Muscle layer of duodenum (tissue), 2 donors: ENCODE measurements around the gene ARPIN.

Experiments used
- H3K27ac ChIP-seq: one replicate; pipeline ENCODE4 v1.7.0; 2013; ENCODE audit warnings: mild to moderate bottlenecking, low read length
- H3K27me3 ChIP-seq: one replicate; pipeline ENCODE4 v1.7.0; 2013; ENCODE audit warnings: low read depth, mild to moderate bottlenecking, control low read depth, low read length
- H3K36me3 ChIP-seq, 2 donors: one replicate each; pipeline ENCODE4 v1.7.0; 2013; ENCODE audit warnings: low read length in 2 of 2, control low read depth in 1 of 2, mild to moderate bottlenecking in 1 of 2; ENCODE audit not compliant: insufficient read depth in 2 of 2, control insufficient read depth in 1 of 2
- H3K4me1 ChIP-seq, 2 donors: one replicate each; pipeline ENCODE4 v1.7.0; 2013; ENCODE audit warnings: low read length in 2 of 2, mild to moderate bottlenecking in 2 of 2, control low read depth in 1 of 2, moderate library complexity in 1 of 2; ENCODE audit not compliant: insufficient read depth in 2 of 2, control insufficient read depth in 1 of 2
- H3K4me3 ChIP-seq, 2 donors: one replicate each; pipeline ENCODE4 v1.7.0; 2013; ENCODE audit warnings: low read length in 2 of 2, low read depth in 1 of 2, mild to moderate bottlenecking in 1 of 2
- H3K9me3 ChIP-seq, 2 donors: one replicate each; pipeline ENCODE4 v1.7.0; 2013; ENCODE audit warnings: low read length in 2 of 2, control low read depth in 1 of 2, mild to moderate bottlenecking in 1 of 2; ENCODE audit not compliant: control insufficient read depth in 1 of 2
- donor health status: healthy.

The ARPIN gene

DNA sequence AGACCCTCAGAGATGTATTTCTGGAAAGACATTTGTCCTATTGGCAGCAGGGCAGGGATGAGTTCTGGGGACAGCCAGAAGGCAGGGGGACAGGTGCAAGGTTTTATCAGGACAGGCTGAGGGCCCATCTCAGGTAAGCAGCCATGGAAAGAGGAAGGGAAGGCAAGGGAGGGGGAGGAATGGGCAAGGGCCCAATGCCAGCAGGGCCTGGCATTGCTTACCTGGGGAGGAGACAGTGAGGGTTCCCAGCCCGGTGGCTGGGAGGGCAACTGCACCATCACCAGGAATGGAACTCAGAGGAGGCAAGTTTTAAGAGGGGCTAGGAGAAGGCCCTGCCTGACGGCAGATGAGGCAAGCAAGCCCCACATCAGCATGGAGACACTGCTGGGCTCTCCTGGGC, 3.1 kb downstream of the ARPIN start:
- no peaks in the 10 kb centered on the region for H3K27me3 ChIP-seq
- H3K36me3 ChIP-seq, result peaks cover 17 to 28% of the 10 kb centered on the region in 2 donors
- H3K9me3 ChIP-seq, result no peaks in the 10 kb centered on the region
- no peak overlapping the region for H3K4me3 ChIP-seq
- peaks cover 6 to 11% of the 10 kb centered on the region in 2 donors for H3K4me1 ChIP-seq
- no peak overlapping the region for H3K27ac ChIP-seq

DNA sequence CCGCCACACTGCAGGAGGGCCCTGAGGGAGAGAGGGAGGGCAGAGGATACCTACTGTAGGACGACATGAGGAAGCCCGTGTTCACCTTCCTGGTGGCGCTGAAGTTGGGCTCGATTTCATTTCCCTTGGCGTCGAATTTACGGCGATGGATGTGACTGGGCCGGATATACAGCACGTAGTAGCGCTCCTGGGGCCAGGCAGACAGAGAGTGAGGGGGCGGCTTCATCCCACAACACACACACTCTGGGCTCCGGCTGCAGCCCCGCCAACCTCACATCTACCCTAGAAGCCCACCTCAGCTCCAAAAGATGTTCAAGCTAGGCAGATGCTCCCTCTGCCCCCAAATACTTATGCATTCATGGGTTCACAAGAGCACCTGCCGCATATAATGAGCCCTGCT, 4.5 kb downstream of the ARPIN start:
- Histone ChIP-seq H3K4me1 (peaks cover 6 to 11% of the 10 kb centered on the region in 2 donors), H3K27ac (no peak overlapping the region), H3K27me3 (no peaks in the 10 kb centered on the region), H3K4me3 (no peak overlapping the region), H3K36me3 (peaks cover 28 to 42% of the 10 kb centered on the region in 2 donors), H3K9me3 (no peaks in the 10 kb centered on the region)

DNA sequence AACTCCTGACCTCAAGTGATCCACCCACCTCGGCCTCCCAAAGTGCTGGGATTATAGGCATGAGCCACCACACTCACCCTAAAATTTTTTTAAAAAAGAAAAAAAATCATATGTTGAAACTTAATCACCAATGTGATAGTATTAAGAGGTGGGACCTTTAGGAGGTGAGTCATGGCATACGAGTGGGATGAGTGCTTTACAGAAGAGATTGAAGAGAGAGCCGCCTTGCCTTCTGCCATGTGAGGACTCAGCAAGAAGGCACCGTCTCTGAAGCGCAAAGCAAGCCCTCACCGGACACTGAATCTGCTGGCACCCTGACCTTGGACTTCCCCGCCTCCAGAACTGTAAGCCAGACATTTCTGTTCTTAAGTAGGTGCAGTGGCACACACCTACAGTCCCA, 5.5 kb downstream of the ARPIN start:
- H3K4me3 ChIP-seq, result no peak overlapping the region
- peaks cover 34 to 51% of the 10 kb centered on the region in 2 donors for H3K36me3 ChIP-seq
- no peaks in the 10 kb centered on the region for H3K27me3 ChIP-seq

DNA sequence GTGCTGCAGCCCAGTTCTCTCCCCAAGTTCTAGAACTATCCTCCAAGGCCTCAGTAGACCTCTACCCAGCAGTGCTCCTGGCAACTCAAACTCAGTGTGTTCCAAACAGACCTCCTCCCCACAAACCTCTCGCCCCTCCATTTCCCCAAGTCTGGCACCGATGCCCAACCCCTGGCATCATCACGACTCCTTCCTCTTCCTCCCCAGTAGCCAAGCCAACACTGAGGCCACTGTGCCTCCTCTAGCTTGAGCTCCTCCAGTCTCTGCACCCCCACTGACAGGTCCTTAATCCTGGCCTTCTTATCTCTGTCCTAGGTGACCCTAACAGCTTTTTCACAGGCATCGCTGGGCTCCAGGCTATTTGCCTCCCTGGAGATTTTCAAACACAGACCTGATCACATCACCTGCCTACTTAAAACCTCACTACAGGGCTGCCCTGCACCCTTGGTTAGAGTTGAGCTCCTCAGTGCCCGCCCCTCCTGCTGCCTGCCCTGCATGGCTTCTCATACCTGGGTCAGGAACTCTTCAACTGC, 6.8 kb downstream of the ARPIN start:
- Histone ChIP-seq H3K27me3 (no peaks in the 10 kb centered on the region), H3K36me3 (peaks cover 42 to 62% of the 10 kb centered on the region in 2 donors), H3K4me1 (no peaks in the 10 kb centered on the region), H3K27ac (no peak overlapping the region), H3K4me3 (no peak overlapping the region), H3K9me3 (no peaks in the 10 kb centered on the region)

More for the DNA sequence above, 5.5 kb downstream of the ARPIN start:
- Histone ChIP-seq H3K4me1 (peaks cover 6 to 11% of the 10 kb centered on the region in 2 donors), H3K9me3 (no peaks in the 10 kb centered on the region), H3K27ac (no peak overlapping the region)

DNA sequence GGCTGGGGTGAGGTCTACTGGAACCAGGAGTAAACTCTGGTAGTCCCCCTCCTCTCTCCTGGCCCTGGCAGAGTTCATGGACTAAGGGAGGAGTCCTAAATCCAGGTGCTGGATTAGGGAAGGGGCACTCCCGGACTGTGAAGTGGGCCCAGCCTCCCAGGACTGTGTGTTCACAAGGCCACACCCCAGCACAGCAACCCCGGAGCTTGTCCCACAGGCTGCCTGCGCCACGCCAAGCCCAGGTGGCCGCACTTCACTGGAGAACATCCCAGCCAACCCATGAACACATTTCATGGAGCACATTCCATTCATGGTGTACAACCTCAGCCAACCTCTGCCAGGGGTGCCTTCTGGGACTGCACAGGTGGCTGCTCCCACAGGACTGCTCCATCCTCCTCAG, 8.2 kb downstream of the ARPIN start:
- no peak overlapping the region for H3K4me3 ChIP-seq
- H3K4me1 ChIP-seq, result no peaks in the 10 kb centered on the region
- no peaks in the 10 kb centered on the region for H3K27me3 ChIP-seq
- H3K9me3 ChIP-seq, result no peaks in the 10 kb centered on the region
- no peak overlapping the region for H3K27ac ChIP-seq
- H3K36me3 ChIP-seq, result peaks cover 39 to 65% of the 10 kb centered on the region in 2 donors

DNA sequence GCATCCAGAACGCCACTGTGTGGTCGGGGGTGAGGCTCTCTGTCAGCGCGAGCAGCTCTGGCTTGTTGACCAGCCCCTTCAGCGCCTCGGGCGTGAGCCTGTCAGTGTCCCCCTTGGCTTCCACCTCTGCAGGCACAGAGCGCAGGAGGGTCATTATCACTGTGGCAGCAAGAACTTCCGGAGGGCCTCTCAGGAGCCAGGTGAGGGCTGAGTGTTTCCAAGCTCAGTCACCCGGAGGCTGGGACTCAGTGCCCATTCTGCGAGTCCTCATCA, 9.0 kb downstream of the ARPIN start:
- no peaks in the 10 kb centered on the region for H3K9me3 ChIP-seq
- H3K27me3 ChIP-seq, result no peaks in the 10 kb centered on the region
- no peak overlapping the region for H3K4me3 ChIP-seq
- peaks cover 33 to 57% of the 10 kb centered on the region in 2 donors for H3K36me3 ChIP-seq
- H3K27ac ChIP-seq, result no peak overlapping the region
- H3K4me1 ChIP-seq, result no peaks in the 10 kb centered on the region

DNA sequence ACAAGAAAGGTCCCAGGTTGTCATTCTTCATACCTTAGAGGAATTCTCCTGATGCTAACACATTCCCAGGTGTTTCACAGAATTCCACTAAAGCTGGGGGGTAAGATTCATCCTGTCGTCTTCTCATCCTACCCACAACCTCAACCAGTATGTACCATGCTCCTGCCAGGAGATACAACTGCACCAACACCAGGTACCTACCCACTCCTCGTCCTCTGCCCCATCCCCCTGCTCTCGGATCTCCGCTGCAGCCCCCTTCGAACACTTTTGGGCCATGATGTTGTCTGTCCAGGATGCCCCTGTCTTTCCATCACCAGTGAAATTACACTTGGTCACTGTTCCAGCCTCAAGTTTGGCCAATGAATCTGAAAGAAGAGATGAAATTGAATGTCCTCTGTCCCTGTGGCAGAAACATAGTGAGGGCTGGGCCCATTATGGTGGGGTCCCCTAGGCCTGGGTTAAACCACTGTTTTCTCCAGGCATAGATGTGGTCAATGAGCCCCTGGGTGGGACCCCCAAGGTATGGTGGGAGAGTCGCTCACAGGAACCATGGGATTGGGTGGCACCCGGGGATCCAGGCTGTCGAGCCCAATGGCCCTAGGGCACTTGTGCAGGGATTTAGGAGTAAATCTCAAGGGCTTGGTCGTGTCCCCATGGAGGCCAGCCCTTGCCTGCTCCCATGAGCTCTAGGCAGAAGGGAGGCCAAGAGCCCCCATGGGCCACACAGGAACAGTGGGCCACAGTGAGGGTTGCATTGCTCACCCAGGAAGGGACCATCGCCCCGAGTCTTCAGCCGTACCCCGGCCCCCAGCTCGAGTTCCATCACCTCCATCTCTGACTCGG, 9.5 kb downstream of the ARPIN start:
- H3K4me1 ChIP-seq, result no peaks in the 10 kb centered on the region
- H3K27me3 ChIP-seq, result no peaks in the 10 kb centered on the region
- peaks cover 33 to 53% of the 10 kb centered on the region in 2 donors for H3K36me3 ChIP-seq
- no peak overlapping the region for H3K4me3 ChIP-seq
- H3K9me3 ChIP-seq, result no peaks in the 10 kb centered on the region
- H3K27ac ChIP-seq, result no peak overlapping the region

DNA sequence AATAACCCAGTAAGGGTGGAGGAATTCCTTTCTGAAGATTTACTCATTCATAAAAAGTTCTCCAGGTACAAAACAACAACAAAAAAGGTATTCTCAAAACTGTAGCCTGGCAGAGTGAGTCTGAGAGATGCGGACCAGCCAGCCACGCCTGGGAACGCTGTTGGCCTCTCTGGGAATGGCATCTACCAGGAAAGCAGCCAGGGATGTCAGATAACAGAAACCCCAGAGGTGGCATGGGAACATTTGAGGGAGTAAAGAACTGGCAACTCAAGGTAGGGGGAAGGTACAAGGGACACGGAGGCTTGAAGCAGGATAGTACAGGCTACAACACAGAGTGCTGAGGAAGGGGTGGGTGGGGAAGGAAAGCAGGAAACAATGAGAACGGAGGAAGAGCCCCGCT, 11.9 kb downstream of the ARPIN start:
- no peaks in the 10 kb centered on the region for H3K9me3 ChIP-seq
- no peak overlapping the region for H3K4me3 ChIP-seq
- peaks cover 33 to 40% of the 10 kb centered on the region in 2 donors for H3K36me3 ChIP-seq

DNA sequence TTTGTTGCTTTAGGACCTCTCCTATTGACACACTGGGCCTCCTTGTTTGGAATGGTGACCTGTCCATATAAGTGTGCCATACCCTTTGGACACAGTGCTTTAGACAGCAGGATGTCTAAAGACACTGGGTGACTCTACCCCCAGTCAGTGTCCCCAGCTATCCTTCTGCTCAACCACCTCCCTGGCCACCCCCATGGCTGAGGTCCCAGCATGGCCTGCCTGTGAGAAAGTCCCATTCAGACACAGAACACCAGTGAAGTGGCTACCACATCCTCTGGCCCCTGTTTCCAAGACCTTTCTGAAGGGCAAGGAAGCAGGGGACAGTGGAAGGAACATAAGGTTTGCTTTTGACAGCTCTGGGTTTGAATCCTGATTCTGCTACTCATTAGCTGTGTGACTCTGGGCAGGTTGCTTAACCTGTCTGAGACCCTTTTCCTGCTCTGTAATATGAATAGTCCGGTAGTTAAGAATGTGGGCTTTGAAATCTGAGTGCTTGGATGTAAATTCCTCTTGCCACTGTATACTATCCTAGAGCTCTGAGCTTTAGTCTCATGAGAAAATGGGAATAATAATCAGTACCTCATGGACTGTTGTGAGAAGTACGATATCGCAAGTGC, 12.7 kb downstream of the ARPIN start:
- Histone ChIP-seq H3K4me1 (no peaks in the 10 kb centered on the region), H3K27ac (no peak overlapping the region), H3K9me3 (no peaks in the 10 kb centered on the region), H3K4me3 (no peak overlapping the region), H3K27me3 (no peaks in the 10 kb centered on the region), H3K36me3 (peaks cover 33 to 40% of the 10 kb centered on the region in 2 donors)

More for the DNA sequence above, 11.9 kb downstream of the ARPIN start:
- H3K4me1 ChIP-seq, result no peaks in the 10 kb centered on the region
- no peaks in the 10 kb centered on the region for H3K27me3 ChIP-seq
- H3K27ac ChIP-seq, result no peak overlapping the region

DNA sequence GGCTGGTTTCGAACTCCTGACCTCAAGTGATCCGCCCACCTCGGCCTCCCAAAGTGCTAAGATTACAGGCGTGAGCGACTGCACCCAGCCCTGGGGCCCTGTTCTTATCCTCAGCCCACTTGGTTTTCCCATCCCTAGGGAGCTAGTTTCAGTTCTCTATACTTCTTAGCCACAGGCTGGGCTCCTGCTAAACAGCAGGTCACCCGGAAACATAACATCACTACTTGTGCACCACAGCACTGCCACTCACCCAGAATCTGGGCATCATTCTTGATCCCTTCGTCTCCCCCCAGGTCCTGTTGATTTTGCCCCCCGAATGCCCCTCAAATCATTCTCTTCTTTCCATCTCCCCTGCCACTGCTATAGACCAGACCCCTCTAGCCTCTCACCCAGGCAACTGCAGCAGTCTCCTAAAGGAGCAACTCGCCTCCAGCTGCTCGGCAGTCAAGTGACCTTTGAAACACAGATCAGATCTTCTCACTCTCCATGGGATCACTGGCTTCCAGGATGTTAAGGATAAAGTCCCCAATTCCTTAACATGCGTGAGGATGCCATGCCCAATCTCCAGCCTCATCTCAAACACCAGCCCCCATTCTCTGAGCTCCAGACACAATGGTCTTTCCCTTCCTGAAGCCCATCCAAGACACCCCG, 13.3 kb downstream of the ARPIN start:
- Histone ChIP-seq H3K36me3 (peaks cover 30 to 37% of the 10 kb centered on the region in 2 donors), H3K27ac (no peak overlapping the region), H3K9me3 (no peaks in the 10 kb centered on the region), H3K4me1 (peaks cover 0 to 5% of the 10 kb centered on the region in 2 donors), H3K27me3 (no peaks in the 10 kb centered on the region), H3K4me3 (no peak overlapping the region)

DNA sequence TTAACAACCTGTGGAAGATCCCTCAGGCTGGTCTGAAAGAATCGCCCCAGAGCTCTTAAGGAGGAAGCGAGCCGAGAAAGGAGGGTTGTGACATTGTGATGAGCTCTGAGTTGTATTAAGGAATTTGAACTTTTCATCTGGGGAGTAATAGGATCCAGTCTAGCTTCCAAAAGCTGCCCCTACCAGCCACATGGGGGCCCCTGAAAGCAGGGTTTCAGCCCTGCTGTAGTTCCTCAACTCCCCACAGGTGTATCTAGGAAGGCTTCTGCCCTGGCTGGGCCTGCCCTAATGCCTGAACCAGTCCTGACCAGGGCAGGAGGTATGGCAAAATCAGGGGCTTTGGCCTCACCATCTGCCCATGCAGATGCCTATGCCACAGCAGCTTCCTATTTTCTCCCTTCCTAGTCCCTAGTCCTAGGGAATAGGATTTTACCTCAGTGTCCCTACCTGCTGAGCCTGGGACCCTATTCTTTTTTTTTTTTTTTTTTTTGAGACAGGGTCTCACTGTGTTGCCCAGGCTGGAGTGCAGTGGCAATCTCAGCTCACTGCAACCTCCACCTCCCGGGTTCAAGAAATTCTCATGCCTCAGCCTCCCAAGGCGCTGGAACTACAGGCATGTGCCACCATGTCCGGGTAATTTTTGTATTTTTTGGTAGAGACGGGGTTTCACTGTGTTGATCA, 14.0 kb downstream of the ARPIN start:
- Histone ChIP-seq H3K9me3 (no peaks in the 10 kb centered on the region), H3K4me3 (no peak overlapping the region), H3K27ac (no peak overlapping the region), H3K27me3 (no peaks in the 10 kb centered on the region), H3K36me3 (peaks cover 24 to 30% of the 10 kb centered on the region in 2 donors), H3K4me1 (peaks cover 0 to 5% of the 10 kb centered on the region in 2 donors)
